HG03095 (cell line): ENCODE data around the gene HMGCR.
"Not testable (repeated sequence)": the region's sequence is repeated elsewhere in the genome, so short reads cannot be mapped to it uniquely, and the experiment has no call there.

Experiments used
- ATAC-seq: cut with Tn5 transposase; IDR thresholded peaks from one replicate; pipeline ENCODE4 v1.9.1; 2021; ENCODE audit warnings: moderate library complexity; ENCODE audit not compliant: unreplicated experiment

HMGCR gene

DNA sequence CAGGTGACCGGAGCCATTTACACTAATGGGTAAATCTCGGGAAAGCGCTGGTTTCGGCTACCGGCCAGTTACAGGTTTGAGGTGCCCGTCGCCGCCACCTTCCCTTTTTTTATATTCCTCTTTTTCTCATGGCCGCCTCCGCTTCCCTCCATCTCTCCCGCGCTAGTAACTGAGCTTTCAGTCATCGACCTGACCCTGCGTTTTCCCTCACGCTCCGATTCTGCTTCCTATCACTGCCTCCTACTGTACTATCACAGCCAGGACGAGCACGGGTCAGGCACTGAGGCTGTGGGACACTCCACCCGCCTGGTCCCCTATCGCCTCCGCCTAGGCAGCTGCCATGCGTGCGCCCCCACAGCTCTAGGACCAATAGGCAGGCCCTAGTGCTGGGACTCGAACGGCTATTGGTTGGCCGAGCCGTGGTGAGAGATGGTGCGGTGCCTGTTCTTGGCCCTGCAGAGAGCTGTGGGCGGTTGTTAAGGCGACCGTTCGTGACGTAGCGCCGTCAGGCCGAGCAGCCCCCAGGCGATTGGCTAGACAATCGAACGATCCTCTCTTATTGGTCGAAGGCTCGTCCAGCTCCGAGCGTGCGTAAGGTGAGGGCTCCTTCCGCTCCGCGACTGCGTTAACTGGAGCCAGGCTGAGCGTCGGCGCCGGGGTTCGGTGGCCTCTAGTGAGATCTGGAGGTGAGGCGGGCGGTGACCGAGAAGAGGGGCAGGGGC is at the start of gene HMGCR:
TSS of gene HMGCR (plus strand) at position 606 of the 722 bp plus-strand sequence. CDS start 5,386 bp downstream, outside the sequence.
- peak; percentile 98 for ATAC-seq

DNA sequence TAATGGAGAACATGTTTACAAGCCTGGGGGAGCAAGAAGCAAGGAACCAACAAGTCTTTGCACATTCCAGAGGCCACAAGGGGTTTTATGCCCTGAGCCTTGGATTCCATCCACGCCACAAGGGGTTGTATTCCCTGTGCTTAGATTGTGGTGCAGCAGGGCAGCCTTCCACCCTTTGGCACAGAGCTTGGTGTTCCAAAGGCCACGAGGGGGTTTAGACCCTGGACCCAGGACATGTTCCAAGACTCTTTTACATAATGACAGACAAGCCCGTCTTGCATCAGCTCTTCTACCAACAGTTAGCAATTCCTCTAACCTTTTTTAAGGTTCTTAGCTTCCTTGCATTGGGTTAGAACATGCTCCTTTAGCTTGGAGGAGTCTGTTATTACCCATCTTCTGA is 45.2 kb upstream of the HMGCR start:
- ATAC-seq, result not testable (repeated sequence)

DNA sequence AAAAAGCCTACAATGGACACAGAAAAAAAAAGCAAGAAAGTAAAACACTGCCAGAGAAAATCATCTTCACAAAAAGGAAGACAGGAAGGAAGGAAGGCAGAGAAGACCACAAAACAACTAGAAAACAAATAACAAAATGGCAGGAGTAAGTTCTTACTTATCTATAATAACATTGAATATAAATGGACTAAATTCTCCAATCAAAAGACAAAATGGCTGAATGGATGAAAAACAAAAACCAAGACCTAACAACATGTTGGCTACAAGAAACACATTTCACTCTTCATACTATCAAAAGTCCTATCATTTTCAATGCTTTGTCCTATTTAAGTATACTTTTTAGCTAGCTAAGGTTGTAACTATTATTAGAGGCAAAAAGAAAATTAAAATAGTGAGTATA is 36.9 kb upstream of the HMGCR start:
- ATAC-seq, result no peak

DNA sequence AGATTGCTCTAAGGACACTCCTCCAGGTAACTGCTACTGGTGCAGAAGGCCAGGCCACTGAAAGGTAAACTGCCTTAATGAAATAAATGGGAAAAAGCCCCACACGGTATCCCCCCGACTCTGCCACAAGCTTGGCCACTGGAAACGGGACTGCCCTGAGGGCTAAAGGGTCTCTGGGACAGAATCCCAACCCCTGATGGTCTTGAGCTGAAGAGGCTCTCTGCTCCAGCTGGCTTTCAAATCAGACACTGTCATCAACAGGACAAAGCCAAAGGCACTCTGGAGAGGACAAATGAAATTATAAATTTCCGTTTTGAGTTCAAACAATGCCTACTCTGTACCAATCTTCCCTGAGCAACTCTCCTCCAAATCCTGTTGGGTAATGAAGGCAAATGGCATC is 33.6 kb upstream of the HMGCR start:
- ATAC-seq, result no peak

DNA sequence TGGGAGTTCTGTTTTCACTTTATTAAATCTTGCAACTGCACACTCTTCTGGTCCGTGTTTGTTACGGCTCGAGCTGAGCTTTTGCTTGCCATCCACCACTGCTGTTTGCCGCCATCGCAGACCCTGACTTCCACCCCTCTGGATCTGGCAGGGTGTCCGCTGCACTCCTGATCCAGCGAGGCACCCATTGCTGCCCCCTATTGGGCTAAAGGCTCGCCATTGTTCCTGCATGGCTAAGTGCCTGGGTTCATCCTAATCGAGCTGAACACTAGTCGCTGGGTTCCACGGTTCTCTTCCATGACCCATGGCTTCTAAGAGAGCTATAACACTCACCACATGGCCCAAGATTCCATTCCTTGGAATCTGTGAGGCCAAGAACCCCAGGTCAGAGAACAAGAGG is 32.5 kb upstream of the HMGCR start:
- not testable (repeated sequence) for ATAC-seq

DNA sequence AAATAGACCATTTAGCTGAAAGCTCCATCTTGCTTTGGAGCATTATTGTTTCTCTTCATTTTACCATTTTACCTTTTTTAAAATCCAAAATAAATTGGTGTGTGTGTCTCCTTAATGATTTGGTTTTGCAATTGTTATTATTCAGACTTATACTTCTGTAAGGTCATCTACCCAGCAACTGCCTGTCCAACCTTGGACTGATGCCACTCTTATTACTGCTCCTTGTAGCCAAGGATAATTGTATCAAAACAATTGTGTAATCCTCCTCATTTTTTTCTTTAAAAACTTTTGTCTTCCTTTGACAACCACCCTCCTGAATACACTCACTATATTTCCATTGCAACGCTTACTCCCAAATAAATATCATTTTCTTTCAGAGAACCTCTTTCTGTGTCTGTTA is 30.3 kb upstream of the HMGCR start:
- no peak for ATAC-seq

DNA sequence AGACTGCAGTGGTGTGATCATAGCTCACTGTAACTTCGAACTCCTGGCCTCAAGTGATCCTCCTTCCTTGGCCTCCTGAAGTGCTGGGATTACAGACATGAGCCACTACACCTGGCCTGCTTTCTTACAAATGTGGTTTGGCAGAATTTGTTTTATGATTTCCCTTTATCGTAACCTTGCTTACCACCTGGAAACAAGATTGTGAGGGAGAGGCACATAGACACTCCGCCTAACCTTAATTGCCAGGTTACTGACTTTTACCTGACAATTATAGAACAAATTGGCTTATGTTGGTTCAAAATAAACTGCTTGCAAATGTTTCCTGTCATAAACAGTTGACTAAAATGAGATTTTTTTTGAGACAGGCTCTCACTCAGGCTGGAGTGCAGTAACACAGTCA is 26.8 kb upstream of the HMGCR start:
- no peak for ATAC-seq

DNA sequence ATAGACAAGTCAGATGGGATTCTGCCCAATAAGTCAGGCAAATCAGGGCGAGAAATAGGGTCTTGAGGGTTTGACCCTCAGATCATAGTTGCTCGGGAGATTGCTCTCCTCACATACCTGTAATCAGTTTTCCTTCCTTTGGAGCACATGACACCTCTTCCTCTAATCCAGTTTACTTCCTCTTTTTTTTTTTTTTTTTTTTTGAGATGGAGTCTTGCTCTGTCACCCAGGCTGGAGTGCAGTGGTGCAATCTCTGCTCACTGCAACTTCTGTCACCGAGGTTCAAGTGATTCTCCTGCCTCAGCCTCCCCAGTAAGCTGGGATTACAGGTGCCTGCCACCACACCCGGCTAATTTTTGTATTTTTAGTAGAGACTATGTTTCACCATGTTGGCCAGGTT is 17.9 kb upstream of the HMGCR start:
- ATAC-seq, result not testable (repeated sequence)

DNA sequence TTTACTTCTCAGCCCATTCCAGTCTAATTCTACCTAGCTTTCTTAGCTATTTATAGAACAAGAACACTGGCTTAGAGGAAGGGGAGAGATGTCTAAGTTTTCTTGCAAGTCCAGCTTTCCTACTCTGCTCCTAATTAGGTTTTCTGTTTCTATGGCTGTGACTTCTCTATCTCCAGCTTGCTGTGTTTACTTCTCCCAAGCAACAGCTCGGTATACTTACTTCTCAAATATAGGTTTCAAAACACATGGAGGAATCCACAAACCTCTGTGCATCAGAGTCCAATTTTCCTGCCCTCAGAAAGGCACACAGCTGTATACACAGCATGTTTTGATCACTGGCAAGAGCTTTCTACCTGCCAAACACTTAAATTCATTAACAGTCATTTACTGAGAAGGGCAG is 17.4 kb upstream of the HMGCR start:
- ATAC-seq, result no peak

DNA sequence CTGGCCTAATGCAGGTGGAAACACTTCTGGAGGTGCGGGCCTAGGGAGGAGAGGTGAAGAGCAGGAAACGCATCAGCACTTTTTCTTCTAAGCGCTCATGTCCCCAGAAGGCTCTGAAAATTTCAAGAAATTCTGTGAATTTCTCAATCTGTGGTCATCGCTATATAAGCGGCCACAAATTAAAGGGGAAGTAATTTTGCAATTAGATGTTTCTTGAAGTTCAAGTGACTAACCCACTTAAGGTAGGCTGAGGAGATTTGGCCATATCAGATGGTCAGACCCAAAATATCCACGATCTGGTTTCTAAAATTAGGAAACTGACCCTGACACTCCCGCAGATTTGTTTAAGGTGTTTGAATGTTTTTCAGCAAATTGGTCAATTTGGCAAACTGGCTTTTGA is 16.6 kb upstream of the HMGCR start:
- no peak for ATAC-seq

DNA sequence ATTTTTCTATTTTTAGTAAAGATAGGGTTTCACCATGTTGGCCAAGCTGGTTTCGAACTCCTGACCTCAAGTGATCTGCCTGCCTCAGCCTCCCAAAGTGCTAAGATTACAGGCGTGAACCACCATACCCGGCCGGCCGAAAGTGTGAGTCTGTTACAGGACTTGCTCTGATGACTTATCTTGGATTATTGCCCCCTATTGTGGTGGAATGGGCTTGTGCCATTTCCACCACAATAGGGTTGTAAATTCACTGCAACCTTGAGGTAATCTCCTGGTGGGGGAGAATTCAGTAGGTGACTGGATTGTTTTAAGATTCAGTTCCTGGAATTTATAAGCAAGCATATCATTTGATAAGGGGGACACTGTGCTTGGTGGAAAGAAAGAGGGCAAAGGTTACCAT is 15.0 kb upstream of the HMGCR start:
- ATAC-seq, result no peak

DNA sequence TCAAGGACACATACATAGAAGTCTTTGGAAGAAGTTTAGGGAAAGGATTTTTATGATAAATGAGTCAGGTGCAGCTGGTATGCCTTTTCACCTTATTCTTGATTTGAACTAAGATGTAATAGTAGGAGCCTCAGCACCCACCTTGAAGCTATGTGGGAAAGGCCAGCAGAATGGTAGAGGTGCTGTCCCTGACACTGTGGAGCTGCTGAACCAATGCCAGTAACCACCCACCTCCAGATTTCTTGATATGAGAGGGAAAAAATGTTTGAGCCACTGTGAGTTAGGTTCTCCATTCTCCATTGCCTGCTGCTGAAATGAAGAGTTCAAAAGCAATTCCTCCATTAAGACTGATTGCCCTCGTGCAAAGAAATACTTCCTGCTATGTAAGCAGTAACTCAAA is 12.2 kb upstream of the HMGCR start:
- ATAC-seq, result no peak

DNA sequence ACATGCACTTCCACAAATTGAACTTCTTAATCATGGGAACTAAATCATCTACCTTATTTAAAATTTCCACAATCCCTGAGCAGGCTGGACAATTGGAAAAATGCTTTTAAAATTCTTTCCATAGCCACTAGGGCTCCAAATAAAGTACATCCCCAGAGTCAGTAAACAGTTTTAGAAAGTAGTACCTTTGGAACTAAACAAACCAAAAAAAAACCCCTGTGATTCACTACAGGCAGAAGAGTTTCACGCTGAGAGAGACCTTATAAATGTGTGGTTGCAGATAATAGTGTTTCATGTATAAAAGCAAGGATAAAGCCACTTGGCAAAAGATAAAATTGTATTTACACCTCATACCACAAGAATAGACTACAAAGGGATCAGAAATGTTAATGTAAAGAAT is 11.8 kb upstream of the HMGCR start:
- no peak for ATAC-seq

DNA sequence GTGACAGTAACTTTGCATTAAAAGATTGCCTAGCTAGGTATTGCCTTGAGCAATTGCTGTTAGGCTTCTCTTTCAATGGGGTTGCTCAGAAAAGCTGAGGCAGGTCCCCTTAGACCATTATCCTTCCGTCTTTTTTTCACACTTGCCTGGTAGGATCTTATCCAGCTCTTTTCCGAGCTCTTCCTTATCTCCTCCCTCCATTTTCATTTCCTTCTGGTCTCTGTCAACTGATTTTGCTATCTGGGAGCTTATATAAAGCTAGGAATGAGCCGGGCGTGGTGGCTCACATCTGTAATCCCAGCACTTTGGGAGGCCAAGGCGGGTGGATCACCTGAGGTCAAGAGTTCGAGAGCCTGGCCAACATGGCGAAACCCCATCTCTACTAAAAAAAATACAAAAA is 6.6 kb upstream of the HMGCR start:
- ATAC-seq, result no peak

DNA sequence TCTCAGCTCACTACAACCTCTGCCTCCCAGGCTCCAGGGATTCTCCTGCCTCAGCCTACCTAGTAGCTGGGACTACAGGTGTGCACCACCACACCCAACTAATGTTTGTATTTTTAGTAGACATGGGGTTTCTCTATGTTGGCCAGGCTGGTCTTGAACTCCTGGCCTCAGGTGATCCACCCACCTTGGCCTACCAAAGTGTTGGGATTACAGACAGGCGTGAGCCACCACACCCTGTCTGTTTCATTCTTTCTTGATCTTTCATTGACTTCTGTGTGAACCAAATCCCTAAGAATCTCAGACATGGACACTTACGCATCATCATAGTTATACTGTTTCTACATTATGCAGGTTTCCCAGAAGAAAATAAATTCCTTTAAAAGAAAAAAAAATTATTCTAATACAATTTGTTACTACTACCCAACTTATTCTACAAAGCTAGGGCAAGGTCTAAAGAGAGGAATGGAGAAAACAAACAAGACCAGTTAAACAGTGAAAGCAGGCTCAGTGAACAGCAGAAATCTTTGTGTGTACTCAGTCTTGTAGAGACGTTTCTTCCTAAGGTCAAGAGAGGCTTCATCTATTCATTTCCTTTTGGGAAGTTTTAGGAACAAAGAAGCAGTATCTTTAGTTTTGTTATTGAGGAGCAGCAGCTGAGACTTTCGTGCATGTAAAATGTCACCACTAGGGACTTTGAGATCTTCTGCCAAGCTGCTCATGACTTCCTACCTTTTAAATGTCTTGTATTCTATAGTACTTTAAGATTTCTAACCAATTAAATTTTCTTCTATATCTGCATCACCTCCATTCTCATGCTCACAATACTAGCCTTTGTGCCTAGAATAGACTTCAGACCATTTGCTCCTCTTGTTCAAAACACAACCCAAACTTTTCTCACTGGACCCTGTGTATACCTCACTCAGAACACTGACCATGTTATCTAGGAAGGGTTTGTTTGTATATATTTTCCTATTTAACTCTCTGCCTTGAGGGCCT is 5.6 kb upstream of the HMGCR start:
- no peak for ATAC-seq

DNA sequence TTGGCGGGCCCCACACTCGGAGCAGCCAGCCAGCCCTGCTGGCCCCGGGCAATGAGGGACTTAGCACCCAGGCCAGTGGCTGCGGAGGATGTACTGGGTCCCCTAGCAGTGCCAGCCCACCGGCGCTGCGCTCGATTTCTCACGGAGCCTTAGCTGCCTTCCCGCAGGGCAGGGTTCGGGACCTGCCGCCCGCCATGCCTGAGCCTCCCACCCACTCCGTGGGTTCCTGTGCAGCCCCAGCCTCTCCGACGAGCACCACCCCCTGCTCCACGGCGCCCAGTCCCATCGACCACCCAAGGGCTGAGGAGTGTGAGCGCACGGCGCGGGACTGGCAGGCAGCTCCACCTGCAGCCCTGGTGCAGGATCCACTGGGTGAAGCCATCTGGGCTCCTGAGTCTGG is 3.3 kb upstream of the HMGCR start:
- not testable (repeated sequence) for ATAC-seq

DNA sequence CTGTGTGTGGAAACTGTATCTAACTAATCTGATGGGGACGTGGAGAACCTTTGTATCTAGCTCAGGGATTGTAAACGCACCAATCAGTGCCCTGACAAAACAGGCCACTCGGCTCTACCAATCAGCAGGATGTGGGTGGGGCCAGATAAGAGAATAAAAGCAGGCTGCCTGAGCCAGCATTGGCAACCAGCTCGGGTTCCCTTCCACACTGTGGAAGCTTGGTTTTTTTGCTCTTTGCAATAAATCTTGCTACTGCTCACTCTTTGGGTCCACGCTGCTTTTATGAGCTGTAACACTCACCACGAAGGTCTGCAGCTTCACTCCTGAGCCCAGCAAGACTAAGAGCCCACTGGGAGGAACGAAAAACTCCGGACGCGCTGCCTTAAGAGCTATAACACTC is 2.6 kb upstream of the HMGCR start:
- ATAC-seq, result not testable (repeated sequence)

DNA sequence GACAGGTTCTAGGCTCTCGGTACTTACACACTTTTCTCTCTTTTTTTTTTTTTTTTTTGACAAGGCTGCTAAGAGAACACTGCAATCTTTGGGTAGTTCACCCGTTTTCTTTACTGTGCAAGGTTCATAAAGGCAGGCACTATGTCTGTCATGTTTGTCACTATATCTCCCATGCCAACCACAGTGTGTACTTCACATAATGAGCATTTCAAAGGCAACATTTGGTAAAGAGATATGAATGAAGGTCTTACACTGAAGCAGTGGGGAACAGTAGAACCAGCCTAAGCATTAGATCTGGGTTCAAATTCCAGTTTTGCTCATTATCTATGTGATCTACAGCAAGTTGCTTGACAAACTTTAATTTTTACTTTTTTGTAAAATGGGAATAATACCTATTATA is 1.5 kb upstream of the HMGCR start:
- no peak for ATAC-seq

DNA sequence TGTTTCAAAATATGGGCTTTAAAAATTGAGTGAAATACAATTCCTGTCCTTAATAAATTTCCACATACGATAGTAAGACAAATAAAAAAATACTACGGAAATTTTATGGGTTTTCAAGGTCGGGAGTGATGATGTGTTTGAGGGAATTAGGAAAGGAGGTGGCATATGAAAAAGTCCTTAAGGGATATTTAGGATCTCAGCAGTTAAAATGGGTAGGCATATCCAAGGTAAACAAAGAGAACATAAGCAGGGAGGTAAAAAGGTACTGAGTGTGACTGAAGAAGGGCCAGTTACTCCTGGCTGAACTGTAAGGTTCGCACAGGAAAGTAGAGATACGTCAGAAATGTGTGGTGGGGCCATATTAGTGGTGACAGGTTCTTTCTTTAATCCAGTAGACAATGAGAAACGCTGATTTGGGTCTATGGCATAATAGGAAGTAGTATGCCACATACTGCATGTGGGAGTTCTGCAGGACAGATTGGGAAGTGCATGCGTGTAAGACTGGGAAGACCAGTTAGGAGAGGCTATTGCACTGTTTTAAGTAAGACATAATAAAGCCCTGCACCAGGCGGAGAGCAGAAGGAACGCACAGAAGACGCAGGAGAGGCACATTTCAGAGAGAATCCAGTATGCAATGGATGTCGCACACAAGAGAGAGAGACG is 937 bp upstream of the HMGCR start:
- no peak for ATAC-seq

DNA sequence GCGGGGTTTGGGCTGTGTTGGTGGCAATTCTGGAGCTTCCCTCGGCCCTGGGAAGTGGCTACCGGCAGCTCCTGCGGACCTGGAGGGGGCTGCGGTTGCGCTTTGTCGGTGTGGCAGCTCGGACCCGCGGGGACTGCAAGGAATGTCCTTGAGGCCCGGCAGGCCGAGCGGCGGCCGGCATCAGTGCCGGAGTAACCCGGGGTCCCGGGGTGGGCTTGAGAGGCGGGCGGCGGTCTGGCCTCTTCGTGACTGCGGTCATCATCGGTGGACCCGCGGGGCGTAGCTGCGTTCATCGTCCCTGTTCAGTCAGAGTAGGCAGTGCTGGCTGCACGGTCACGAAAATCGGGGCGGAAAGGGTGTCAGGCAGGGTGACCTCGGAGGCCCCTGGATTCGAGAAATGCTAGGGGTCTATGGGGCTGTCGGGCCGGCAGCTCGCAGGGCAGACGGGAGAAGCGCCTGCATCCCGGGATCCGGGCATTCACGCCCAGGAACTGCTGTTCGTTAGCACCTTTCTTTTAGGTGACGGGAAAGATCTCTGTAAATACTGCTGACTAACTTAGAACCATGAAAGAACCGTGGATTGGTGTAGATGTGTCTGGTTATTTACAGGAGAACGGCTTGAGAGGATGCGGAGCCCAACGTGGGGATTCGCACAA is 474 bp downstream of the HMGCR start:
- ATAC-seq, result peak; percentile 1

DNA sequence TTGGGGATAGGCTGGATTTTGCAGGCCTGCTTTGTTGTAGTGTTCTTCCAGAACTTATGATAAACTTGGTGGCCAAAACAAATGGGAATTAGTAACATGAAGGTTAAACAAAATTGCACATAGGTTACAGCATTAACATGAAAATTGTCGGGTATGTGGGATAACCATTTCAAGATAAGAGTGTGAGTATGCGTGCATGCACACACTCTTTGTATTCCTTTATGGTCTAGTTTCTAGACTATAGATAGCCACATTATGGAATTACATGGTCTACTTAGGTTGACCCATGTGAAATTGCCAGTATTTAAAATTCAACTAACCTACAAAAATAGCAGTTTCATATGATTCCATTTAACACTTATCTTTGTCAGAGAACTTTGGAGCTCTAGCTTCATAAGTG is 1.4 kb downstream of the HMGCR start:
- ATAC-seq, result no peak
